Measurements from ENCODE around the gene SMOC2.

The SMOC2 gene

GRCh38 chr6:168715643-168716481 is 274.9 kb downstream of the SMOC2 start:
- Mint-ChIP-seq H3K9me3 (no peaks in the 10 kb centered on the region), H3K36me3 (ENCODE audit: insufficient read depth) (no peaks in the 10 kb centered on the region), H3K27ac (ENCODE audit: low read depth) (no peak overlapping the region), H3K4me1 (no peaks in the 10 kb centered on the region), H3K4me3 (no peak overlapping the region), H3K27me3 (no peaks in the 10 kb centered on the region)
- no peak for ATAC-seq (replicated peaks; ENCODE audit: extremely low read depth, poor library complexity, severe bottlenecking)
- DNase-seq (ENCODE audit: low spot score in 2 of 2) = no peak

DNA sequence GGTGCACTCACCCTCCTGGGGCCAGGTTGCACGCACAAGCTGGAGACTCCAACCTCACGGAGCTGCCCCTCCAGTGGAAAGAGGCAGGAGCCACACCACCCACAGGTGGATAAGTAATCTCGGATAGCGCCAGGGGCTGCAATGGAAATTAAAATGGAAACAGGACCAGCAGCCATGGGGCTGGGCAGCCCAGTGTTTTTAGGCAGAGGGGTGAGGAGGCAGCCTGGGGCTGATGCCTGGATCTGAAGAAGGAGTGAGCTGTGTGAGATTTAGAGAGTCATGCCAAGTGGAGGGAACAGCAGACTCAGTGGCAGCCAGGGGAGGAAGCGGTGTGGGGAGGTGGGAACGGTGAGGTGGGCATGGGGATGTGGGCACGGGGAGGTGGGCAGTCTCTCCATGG is 275.6 kb downstream of the SMOC2 start:
- Mint-ChIP-seq H3K27ac (ENCODE audit: low read depth) (no peak overlapping the region), H3K9me3 (no peaks in the 10 kb centered on the region), H3K36me3 (ENCODE audit: insufficient read depth) (no peaks in the 10 kb centered on the region), H3K4me1 (no peaks in the 10 kb centered on the region), H3K4me3 (no peak overlapping the region), H3K27me3 (peaks cover 7% of the 10 kb centered on the region)
- DNase-seq (ENCODE audit: low spot score in 2 of 2) (no peak), ATAC-seq (replicated peaks; ENCODE audit: extremely low read depth, poor library complexity, severe bottlenecking) (no peak)

- Mint-ChIP-seq H3K36me3 (ENCODE audit: insufficient read depth) (no peaks in the 10 kb centered on the region), H3K9me3 (no peaks in the 10 kb centered on the region), H3K4me3 (no peak overlapping the region), H3K27ac (ENCODE audit: low read depth) (no peak overlapping the region), H3K27me3 (peaks cover 16% of the 10 kb centered on the region), H3K4me1 (no peaks in the 10 kb centered on the region)
- DNase-seq (ENCODE audit: low spot score in 2 of 2) (no peak), ATAC-seq (replicated peaks; ENCODE audit: extremely low read depth, poor library complexity, severe bottlenecking) (no peak)
Observed at GRCh38 chr6:168717491-168717890, 276.5 kb downstream of the SMOC2 start.

Data from central memory CD8-positive, alpha-beta T cell (primary cell).